Liver (tissue), 9 donors: Measurements from ENCODE around the gene SCG3. TPM values are rescaled to one million over a fixed set of nuclear protein-coding genes. Genes with fewer than 3 reads are reported as not detected.

Source experiments
- DNase-seq: peaks from one replicate; pipeline ENCODE4 v3.0.0-alpha.2; 2017; ENCODE audit warnings: low spot score
- H3K27ac ChIP-seq, 2 donors: one replicate each; pipeline ENCODE4 v1.7.0; 2013; ENCODE audit warnings: inconsistent platforms in 2 of 2, low read length in 2 of 2, control low read depth in 1 of 2, low read depth in 1 of 2, mild to moderate bottlenecking in 1 of 2
- H3K27me3 ChIP-seq, 4 donors: one replicate each; pipeline versions ENCODE4 v1.6.1 to v1.7.0; 2013; ENCODE audit warnings: low read length in 3 of 4, inconsistent platforms in 1 of 4, mild to moderate bottlenecking in 1 of 4, moderate library complexity in 1 of 4; ENCODE audit not compliant: control insufficient read depth in 4 of 4, insufficient read depth in 4 of 4
- H3K36me3 ChIP-seq, 4 donors: one replicate each; pipeline versions ENCODE4 v1.6.1 to v1.7.0; 2013; ENCODE audit warnings: low read length in 3 of 4, mild to moderate bottlenecking in 3 of 4, low read depth in 1 of 4, moderate library complexity in 1 of 4; ENCODE audit not compliant: control insufficient read depth in 4 of 4, insufficient read depth in 3 of 4
- H3K4me1 ChIP-seq, 4 donors: one replicate each; pipeline versions ENCODE4 v1.6.1 to v1.7.0; 2013; ENCODE audit warnings: low read length in 3 of 4, mild to moderate bottlenecking in 3 of 4, moderate library complexity in 1 of 4; ENCODE audit not compliant: control insufficient read depth in 4 of 4, insufficient read depth in 4 of 4
- H3K4me3 ChIP-seq, 3 donors: one replicate each; pipeline versions ENCODE4 v1.6.1 to v1.7.0; 2013; ENCODE audit warnings: low read length in 3 of 3, control low read depth in 1 of 3, low read depth in 1 of 3, mild to moderate bottlenecking in 1 of 3
- H3K9ac ChIP-seq, 2 donors: one replicate each; pipeline ENCODE4 v1.7.0; 2013; ENCODE audit warnings: low read length in 2 of 2, mild to moderate bottlenecking in 2 of 2, moderate library complexity in 2 of 2, control low read depth in 1 of 2, low read depth in 1 of 2
- H3K9me3 ChIP-seq, 4 donors: one replicate each; pipeline versions ENCODE4 v1.6.1 to v1.7.0; 2013; ENCODE audit warnings: low read length in 3 of 4; ENCODE audit not compliant: control insufficient read depth in 4 of 4
- HNF4A ChIP-seq, 2 donors: conservative IDR thresholded peaks; 2 replicates each; pipeline ENCODE4 v1.6.1; 2016; ENCODE audit warnings: antibody characterized with exemption in 2 of 2, mild to moderate bottlenecking in 2 of 2
- HNF4G ChIP-seq: IDR thresholded peaks from 2 replicates; pipeline ENCODE4 v1.6.1; 2016; ENCODE audit warnings: antibody characterized with exemption
- JUND ChIP-seq, 2 donors: IDR thresholded peaks; 2 replicates each; pipeline ENCODE4 v1.6.1; 2016; ENCODE audit warnings: antibody characterized with exemption in 2 of 2
- MAX ChIP-seq: IDR thresholded peaks from 2 replicates; pipeline ENCODE4 v1.6.1; 2016; ENCODE audit warnings: antibody characterized with exemption
- NR2F2 ChIP-seq: IDR thresholded peaks from 2 replicates; pipeline ENCODE4 v1.6.1; 2016; ENCODE audit warnings: antibody characterized with exemption
- REST ChIP-seq: IDR thresholded peaks from 2 replicates; pipeline ENCODE4 v1.6.1; 2016; ENCODE audit warnings: antibody characterized with exemption, mild to moderate bottlenecking
- RXRA ChIP-seq, 2 donors: IDR thresholded peaks; 2 replicates each; pipeline ENCODE4 v1.6.1; 2017 to 2018; ENCODE audit warnings: antibody characterized with exemption in 2 of 2, mild to moderate bottlenecking in 1 of 2
- TAF1 ChIP-seq: conservative IDR thresholded peaks from 2 replicates; pipeline ENCODE4 v1.6.1; 2016; ENCODE audit warnings: antibody characterized with exemption, mild to moderate bottlenecking
- YY1 ChIP-seq: IDR thresholded peaks from 2 replicates; pipeline ENCODE4 v1.6.1; 2016; ENCODE audit warnings: antibody characterized with exemption, mild to moderate bottlenecking
- ZBTB33 ChIP-seq: IDR thresholded peaks from 2 replicates; pipeline ENCODE4 v1.6.1; 2016; ENCODE audit warnings: antibody characterized with exemption
- WGBS: extraction: QIAGEN DNeasy Blood & Tissue Kit; methylation state at CpG from one replicate; pipeline ENCODE4 v1.1.7; 2013; 5-methylcytosine and 5-hydroxymethylcytosine counted together
- polyA plus RNA-seq, 2 donors: library from polyadenylated mRNA; stranded (reverse) in 1 of 2; unstranded in 1 of 2; fragments of 200-250 nt in 1 of 2; fragments of >200 nt in 1 of 2; fragmentation: Nextera tagmentation in 1 of 2; extraction: Ambion mirVana in 1 of 2; gene quantifications; one replicate each; pipeline versions ENCODE4 v1.2.1 to v1.2.3, GENCODE V29; 2013 to 2015
- total RNA-seq, 2 donors: library from RNA; depleted of rRNA; stranded (reverse); fragments of >200 nt; gene quantifications; one replicate each; pipeline ENCODE4 v1.2.3, GENCODE V29; 2014
- donor health status: healthy.
- donor health status: healthy.
- donor health status: healthy.
- donor health status: healthy.
- donor health status: healthy.

SCG3 gene
- total and polyA plus RNA-seq, 4 donors = under 0.01 to 0.05 (median 0.01) TPM; not detected in 1

GRCh38 chr15:51699373-51699772 lies 18.1 kb downstream of the SCG3 start:
- 80% methylated on average over 1 of the region's 1 CpG for WGBS
- Histone ChIP-seq H3K4me1 (no peaks in the 10 kb centered on the region), H3K4me3 (no peak overlapping the region), H3K9ac (no peak overlapping the region), H3K36me3 (no peaks in the 10 kb centered on the region), H3K27ac (no peak overlapping the region), H3K9me3 (no peaks in the 10 kb centered on the region), H3K27me3 (no peaks in the 10 kb centered on the region)
- DNase-seq = no peak
- no peak for TF ChIP-seq YY1
- no peak for TF ChIP-seq REST

GRCh38 chr15:51702710-51703109 lies 21.4 kb downstream of the SCG3 start:
- Histone ChIP-seq H3K36me3 (no peaks in the 10 kb centered on the region), H3K27ac (no peak overlapping the region), H3K4me3 (no peak overlapping the region), H3K27me3 (no peaks in the 10 kb centered on the region), H3K9ac (no peak overlapping the region), H3K4me1 (no peaks in the 10 kb centered on the region), H3K9me3 (no peaks in the 10 kb centered on the region)
- WGBS = 73% methylated on average over 1 of the region's 1 CpG
- no peak for DNase-seq
- no peak for TF ChIP-seq JUND (IDR thresholded peaks at IDR 0.05)
- no peak for TF ChIP-seq TAF1
- no peak for TF ChIP-seq REST
- TF ChIP-seq RXRA (IDR thresholded peaks at IDR 0.05) = no peak
- no peak for TF ChIP-seq ZBTB33
- no peak for TF ChIP-seq HNF4A (conservative IDR thresholded peaks at IDR 0.05)
- TF ChIP-seq NR2F2 = no peak
- TF ChIP-seq YY1 = no peak
- no peak for TF ChIP-seq MAX
- TF ChIP-seq HNF4G = no peak
